Activated naive CD4-positive, alpha-beta T cell (primary cell): ENCODE measurements around the gene PARN.

Source experiments
- DNase-seq, 4 experiments: peaks; one replicate each; lab custom pipeline; 2025; lab: John Stamatoyannopoulos, UW

Gene PARN

DNA sequence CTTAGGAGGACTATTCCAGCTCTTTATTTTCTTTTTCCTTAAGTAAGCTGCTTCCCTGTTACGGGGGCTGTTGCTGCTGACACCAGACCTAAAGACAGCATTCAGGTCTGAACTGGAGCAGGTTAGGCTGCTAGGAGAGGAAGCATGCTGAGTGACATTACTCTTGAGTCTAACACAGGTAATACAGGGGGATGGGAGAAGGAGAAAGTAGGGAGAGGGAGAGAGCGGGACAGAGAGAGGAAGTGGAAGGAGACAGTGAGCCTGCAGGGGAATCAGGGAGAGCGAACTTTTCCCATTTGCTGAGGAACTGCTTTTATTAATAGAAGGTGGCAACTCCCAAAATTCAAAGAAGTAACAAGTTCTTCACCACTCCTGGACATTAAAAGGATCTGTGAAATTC is 130.9 kb downstream of the PARN start:
- no peak for DNase-seq

- no peak for DNase-seq
Measured at GRCh38 chr16:14497245-14498082, 132.6 kb downstream of the PARN start.

- no peak for DNase-seq
Measured at GRCh38 chr16:14496786-14497185, 133.3 kb downstream of the PARN start.

GRCh38 chr16:14496047-14496770 is 133.9 kb downstream of the PARN start:
- no peak for DNase-seq

DNA sequence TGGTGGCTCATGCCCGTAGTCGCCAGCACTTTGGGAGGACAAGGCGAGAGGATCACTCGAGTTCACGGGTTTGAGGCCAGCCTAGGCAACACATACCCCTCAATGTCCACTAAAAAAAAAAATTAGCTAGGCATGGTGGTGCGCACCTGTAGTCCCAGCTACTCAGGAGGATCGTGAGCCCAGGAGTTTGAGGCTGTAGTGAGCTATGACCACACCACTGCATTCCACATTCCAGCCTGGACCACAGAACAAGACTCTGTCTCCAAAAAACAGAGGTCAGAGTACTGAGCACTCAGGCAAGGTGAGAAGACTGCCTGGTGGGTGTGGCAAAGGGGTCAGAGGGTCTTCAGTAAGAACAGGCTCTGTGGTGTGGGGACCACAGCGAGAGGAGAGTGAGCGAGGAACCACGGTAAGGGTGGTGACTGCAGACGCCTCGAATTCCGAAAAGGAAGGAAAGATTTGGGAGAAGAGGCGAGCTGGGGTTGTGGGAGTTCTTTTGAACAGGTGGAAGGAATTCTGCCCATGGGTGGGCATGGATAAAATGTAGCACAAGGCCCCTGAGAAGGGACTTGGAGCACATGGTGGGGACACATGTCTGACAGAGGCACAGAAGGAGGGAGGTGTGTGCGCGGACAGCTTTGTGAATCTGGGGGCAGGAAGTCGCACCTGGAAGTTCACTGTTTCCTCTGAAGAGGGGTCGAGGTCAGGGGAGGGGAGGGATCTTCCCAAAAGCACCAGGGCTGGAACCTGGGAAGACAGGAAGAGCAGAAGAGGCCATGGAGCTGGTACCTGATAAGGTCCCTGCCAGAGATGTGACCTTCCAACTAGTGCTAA is 134.6 kb downstream of the PARN start:
- no peak for DNase-seq

GRCh38 chr16:14494396-14494966 is 135.6 kb downstream of the PARN start:
- DNase-seq = no peak

GRCh38 chr16:14493791-14494190 is 136.3 kb downstream of the PARN start:
- DNase-seq = no peak

- no peak for DNase-seq
Measured at GRCh38 chr16:14492614-14493013, 137.4 kb downstream of the PARN start.

DNA sequence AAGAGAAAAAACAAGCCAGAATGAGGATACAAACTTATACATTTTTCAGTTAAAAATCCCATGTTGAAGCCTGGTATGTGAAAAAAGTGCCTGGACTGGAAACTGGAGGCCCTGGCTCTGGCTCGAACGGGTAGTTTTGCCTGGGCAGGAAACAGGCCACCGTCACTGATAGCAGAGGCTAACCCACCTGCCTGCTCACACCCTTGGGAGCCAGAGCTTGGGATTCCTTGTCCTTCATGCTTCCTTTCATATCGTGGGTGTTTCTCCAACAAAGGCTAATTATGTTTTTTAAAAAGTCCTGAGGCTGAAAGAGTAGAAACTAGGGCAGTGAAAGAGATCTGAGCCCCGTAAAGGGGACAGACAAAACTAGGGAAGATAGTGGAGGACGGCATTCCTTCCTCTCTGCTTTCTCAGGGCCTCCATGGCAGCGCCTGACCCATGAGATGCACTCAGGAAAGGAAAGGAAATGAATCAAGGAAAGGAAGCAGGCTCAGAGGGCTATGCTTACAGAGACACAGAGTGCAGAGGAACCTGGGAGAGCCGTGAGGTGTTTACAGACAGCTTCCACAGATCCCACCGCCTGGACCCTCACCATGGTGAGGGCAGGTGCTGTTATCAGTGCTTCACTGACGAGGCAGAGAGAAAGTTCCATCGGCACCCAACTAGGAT is 138.1 kb downstream of the PARN start:
- no peak for DNase-seq

GRCh38 chr16:14490235-14490634 is 139.8 kb downstream of the PARN start:
- no peak for DNase-seq

DNA sequence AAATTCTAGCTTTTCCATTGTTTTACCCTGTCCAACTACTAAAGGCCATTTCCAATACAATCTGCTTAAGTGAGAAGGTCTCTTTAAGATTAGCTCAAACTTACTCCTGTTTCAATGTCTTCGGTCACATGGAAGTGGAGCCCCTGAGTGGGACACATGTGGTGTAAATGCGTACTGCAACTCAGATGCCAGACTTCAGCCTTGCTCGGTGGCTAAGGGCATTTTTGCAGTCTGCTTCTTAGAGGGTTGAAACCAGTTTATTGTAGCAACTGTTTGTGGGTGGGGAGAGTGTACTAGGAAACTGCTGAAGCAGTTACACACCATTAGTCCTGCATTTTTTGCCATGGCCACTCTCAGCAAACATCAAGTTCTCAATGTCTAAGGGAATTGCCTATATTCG is 140.6 kb downstream of the PARN start:
- no peak for DNase-seq

GRCh38 chr16:14487579-14487978 is 142.5 kb downstream of the PARN start:
- DNase-seq = peak in 1 of 4 experiments; percentile 6

DNA sequence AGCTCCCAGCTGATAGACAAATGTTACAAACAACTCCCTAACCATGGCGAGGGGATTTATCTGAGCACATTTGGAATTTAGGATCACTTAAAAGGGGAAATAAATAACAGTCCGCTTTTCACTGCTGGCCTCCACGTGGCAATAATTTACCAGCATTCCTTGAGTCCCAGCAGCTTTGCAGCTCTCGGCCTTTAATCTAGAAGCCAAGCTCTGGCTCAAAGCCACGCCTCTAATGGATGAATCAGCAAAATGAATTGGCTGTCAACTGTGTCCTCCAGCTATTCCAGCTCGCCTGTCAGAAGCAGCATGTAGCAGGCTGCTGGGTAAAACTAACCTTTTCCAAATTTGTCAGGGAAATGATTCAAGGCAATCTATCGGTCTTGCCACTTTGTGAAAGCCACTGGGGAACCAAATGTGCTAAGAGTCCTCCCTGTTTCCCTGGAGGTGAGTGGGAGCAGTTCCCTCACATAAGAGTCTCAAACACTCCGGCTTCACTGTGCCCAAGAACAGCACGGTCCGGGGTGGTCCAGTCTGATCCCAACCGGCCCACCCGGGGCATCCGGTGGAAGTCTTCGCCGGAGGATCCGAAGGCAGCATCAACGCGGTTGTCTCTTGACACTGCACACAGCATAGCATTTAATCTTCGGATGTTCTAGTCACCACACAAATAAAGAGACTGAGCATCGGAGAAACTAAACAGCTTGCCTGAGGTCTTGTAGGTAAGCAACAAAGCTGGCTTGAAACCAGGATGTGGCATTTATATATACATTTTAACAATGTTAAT is 143.3 kb downstream of the PARN start:
- no peak for DNase-seq

GRCh38 chr16:14485811-14486519 is 144.1 kb downstream of the PARN start:
- no peak for DNase-seq

GRCh38 chr16:14485121-14485551 is 144.9 kb downstream of the PARN start:
- DNase-seq = no peak

DNA sequence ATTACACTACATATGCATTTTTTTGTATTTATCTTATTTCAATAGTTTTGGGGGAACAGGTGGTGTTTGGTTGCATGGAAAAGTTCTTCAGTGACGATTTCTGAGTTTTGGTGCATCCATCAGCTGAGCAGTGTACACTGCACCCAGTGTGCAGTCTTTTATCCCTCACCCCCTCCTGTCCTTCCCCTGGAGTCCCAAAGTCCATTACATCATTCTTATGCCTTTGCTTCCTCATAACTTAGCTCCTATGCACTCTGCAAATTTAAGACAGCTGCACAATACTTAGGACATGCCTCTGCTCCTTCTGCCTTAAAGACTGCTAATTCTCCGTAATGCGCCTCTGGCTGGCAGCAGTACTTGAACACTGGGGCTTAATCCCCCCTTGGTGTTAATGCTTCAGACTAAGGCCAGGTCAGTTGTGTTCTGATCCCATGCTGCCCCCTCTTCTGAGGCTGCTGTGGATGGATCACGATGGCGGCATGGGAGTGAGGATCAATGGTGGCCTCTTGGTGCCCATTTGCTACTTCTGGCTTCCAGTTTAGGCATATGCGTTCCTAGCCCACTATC is 146.2 kb downstream of the PARN start:
- DNase-seq = no peak

DNA sequence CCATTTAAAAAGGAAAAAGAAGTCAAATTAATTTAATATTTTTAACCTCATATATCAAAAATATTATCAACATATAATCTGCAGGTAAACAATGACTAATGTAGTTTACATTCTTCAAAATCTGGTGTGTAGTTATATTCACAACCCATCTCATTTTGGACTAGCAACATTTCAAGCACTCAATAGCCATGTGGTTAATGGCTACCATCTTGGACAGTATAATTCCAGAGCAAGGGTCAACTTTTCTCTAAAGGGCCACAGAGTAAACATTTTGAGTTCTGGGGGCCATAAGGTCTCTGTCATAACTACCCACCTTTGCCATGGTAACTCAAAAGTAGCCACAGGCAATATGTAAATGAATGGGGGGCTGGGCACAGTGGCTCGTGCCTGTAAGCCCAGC is 153.9 kb downstream of the PARN start:
- DNase-seq = no peak

DNA sequence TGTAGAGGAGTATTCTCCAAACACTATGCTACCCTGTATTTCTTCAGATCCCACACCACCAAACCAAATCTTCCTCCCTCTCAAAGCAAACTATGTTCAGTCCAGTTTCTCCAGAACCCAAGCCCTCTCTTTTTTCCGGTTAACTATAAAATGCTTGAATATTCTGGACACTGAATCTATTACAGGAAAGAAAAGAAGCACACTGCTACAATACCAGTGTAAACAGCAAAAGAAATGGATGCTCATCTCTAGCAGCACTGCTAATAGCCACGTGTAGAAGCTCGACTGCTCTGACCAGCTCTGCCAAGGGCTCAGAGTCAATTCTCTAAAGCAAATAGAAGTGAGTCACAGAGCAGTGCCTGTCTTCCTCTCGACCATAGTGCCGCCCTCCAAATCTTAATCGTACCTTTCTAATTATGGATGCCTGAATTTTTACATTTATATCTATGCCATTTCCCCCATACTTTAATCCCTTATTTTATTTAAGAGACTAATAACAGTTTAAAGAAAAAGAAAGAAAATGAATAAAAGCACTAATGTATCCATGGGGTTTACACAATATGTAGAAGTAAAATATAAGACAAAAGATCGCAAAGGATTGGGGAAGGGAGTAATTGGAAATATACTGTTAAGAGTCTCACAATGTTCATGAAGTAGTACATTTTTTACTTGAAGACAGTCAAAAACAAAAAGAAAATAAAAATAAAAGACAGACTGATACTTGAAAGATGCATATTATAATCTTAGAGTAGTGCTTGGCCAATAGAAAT is 154.5 kb downstream of the PARN start:
- no peak for DNase-seq

DNA sequence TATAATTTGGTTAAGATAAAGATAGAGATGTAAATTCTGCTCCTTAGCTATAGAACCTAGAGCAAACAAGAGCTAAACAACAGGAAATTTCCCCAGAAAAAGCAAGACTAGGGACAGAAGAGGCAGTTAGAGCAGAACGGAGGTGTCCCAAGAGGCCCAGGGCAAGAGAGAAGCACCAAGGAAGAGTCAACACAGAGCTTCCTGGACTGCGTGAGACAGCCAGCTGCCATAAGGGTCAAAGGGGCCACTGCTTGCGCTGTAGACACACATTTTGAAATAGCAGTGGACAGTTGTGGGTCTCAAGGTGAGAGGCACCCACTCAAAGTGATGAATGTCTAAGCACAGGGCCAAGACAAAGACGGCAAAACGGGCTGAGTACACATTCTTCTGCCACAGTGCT is 156.6 kb downstream of the PARN start:
- DNase-seq = no peak
